Left cardiac atrium (tissue), 4 donors: ENCODE measurements around the gene METTL5. TPM values are rescaled to one million over a fixed set of nuclear protein-coding genes. Genes with fewer than 3 reads are reported as not detected.
"Not testable (repeated sequence)": the region's sequence is repeated elsewhere in the genome, so short reads cannot be mapped to it uniquely, and the experiment has no call there.

Experiments
- ATAC-seq, 2 donors: fragments of 200-7000 bp; cut with Tn5 transposase; one replicate each; pipeline ENCODE4 v1.9.1; 2020; ENCODE audit warnings: mild to moderate bottlenecking in 2 of 2, moderate library complexity in 2 of 2
- DNase-seq: peaks from one replicate; pipeline ENCODE4 v3.0.0-alpha.2; 2020
- intact Hi-C, 2 donors: fragments of 100-400 bp; cut with DNase I; formaldehyde crosslinking; loops; one replicate each; pipeline versions ENCODE4 v1.14.1 to v1.15.1; 2022 to 2023
- long read RNA-seq: library from polyadenylated mRNA; unstranded; transcript quantifications from one replicate; pipeline ENCODE4 v2.0.0, GENCODE V29; 2021
- total RNA-seq, 2 donors: library from RNA; stranded (reverse); fragmentation: NEBNext Ultra II Directional; extraction: Animal tissue kit (Norgen Biotek cat#: 25700); gene quantifications; one replicate each; pipeline ENCODE4 v1.2.1, GENCODE V29; 2021
- donor health status: DM: no; HTN: yes; CAD: no.
- donor health status: DM: no; HTN: yes; CAD: no; lungs with severe emphysema.
- donor health status: DM: yes; HTN: yes; CAD: no.
- donor health status: Dilated cardiomyopathy.

The METTL5 gene
- 10 to 100 TPM; 51.5 to 55.2 TPM for total RNA-seq
- long read RNA-seq, partial matches to known transcripts = 0 of 9 reads
- long read RNA-seq, other reads (novel, unspliced or antisense) = 2 of 9 reads

- ATAC-seq (peak; percentile 69 to 75), DNase-seq (peak; percentile 87)
- intact Hi-C loops = loop anchor here (2.0 to 5.0 kb wide), 3 partner anchors 53 to 104 kb away; no protein-coding TSS in a partner anchor
These were observed at the start of gene METTL5 for GRCh38 chr2:169824373-169825333. Gene METTL5 (minus strand): TSS chr2:169824905. CDS start chr2:169824597, 308 bp downstream.

- DNase-seq (no peak), ATAC-seq (no peak)
- intact Hi-C loops = no loop called here
These were observed 47.3 kb upstream of the METTL5 start for GRCh38 chr2:169871994-169872393.

- ATAC-seq, DNase-seq, intact Hi-C loops: not testable (repeated sequence)
These were observed 46.7 kb upstream of the METTL5 start for GRCh38 chr2:169871369-169871768.

GRCh38 chr2:169868951-169869350 lies 44.2 kb upstream of the METTL5 start:
- intact Hi-C loops = no loop called here
- ATAC-seq = no peak

GRCh38 chr2:169867579-169867978 lies 42.9 kb upstream of the METTL5 start:
- DNase-seq (no peak), ATAC-seq (no peak)
- intact Hi-C loops = no loop called here

More at GRCh38 chr2:169868951-169869350, 44.2 kb upstream of the METTL5 start:
- DNase-seq = no peak

- intact Hi-C loops, DNase-seq, ATAC-seq: not testable (repeated sequence)
These were observed 41.5 kb upstream of the METTL5 start for GRCh38 chr2:169866230-169866629.

- ATAC-seq (no peak), DNase-seq (no peak)
- intact Hi-C loops = no loop called here
These were observed 40.8 kb upstream of the METTL5 start for GRCh38 chr2:169865492-169865891.

- DNase-seq (no peak), ATAC-seq (no peak)
- intact Hi-C loops = no loop called here
These were observed 38.1 kb upstream of the METTL5 start for GRCh38 chr2:169862816-169863215.

GRCh38 chr2:169860149-169860548 lies 35.4 kb upstream of the METTL5 start:
- DNase-seq = no peak
- intact Hi-C loops = no loop called here
- ATAC-seq = no peak

- DNase-seq = no peak
- ATAC-seq = no peak
- intact Hi-C loops = no loop called here
These were observed 34.7 kb upstream of the METTL5 start for GRCh38 chr2:169859423-169859822.

- ATAC-seq, DNase-seq: not testable (repeated sequence)
These were observed 30.9 kb upstream of the METTL5 start for GRCh38 chr2:169855281-169856258.

GRCh38 chr2:169853041-169853668 lies 28.4 kb upstream of the METTL5 start:
- ATAC-seq = no peak
- intact Hi-C loops = no loop called here

More at GRCh38 chr2:169855281-169856258, 30.9 kb upstream of the METTL5 start:
- intact Hi-C loops = not testable (repeated sequence)

GRCh38 chr2:169849710-169850109 lies 25.0 kb upstream of the METTL5 start:
- no peak for ATAC-seq
- DNase-seq = no peak
- intact Hi-C loops = no loop called here

More at GRCh38 chr2:169853041-169853668, 28.4 kb upstream of the METTL5 start:
- DNase-seq = no peak

- ATAC-seq, intact Hi-C loops, DNase-seq: not testable (repeated sequence)
These were observed 24.4 kb upstream of the METTL5 start for GRCh38 chr2:169848959-169849693.

GRCh38 chr2:169845016-169845415 lies 20.3 kb upstream of the METTL5 start:
- DNase-seq (no peak), ATAC-seq (no peak)
- intact Hi-C loops = no loop called here

GRCh38 chr2:169841625-169842024 lies 16.9 kb upstream of the METTL5 start:
- ATAC-seq, DNase-seq, intact Hi-C loops: not testable (repeated sequence)

- no peak for DNase-seq
- ATAC-seq = peak in 1 of 2 donors; percentile 22
- intact Hi-C loops = no loop called here
These were observed 16.0 kb upstream of the METTL5 start for GRCh38 chr2:169840747-169841142.
